Ovary (tissue), 3 donors: ENCODE results near the gene TACR1.

Source experiments
- CTCF ChIP-seq, 3 donors: fragments of 450-650 bp in 2 of 3; fragments of 200-600 bp in 1 of 3; IDR thresholded peaks; one replicate each; pipeline versions ENCODE4 v1.5.1 to v1.8.0; 2016 to 2022; ENCODE audit warnings: antibody characterized with exemption in 3 of 3, mild to moderate bottlenecking in 1 of 3
- EP300 ChIP-seq: sonication (generic); formaldehyde crosslinking; IDR thresholded peaks from one replicate; pipeline ENCODE4 v1.6.1; 2017; ENCODE audit warnings: antibody characterized with exemption
- POLR2A ChIP-seq: fragments of 450-650 bp; IDR thresholded peaks from one replicate; pipeline ENCODE4 v1.6.1; 2017; ENCODE audit warnings: antibody characterized with exemption, mild to moderate bottlenecking, moderate library complexity
- donor health status: DM: no; HTN: no; CAD: no.

- TF ChIP-seq CTCF (IDR thresholded peaks at IDR 0.05) (no peak), POLR2A (no peak), EP300 (no peak)
Measured at GRCh38 chr2:75018162-75018561, 181.2 kb downstream of the TACR1 start.
